Naive thymus-derived CD4-positive, alpha-beta T cell (primary cell): ENCODE results near the gene STK24. TPM values are rescaled to one million over a fixed set of nuclear protein-coding genes. Genes with fewer than 3 reads are reported as not detected.

Experiments used
- ATAC-seq: fragments of 150-1000 bp; cut with Tn5 transposase; 2 replicates; pipeline ENCODE4 v1.10.0; 2021; ENCODE audit warnings: mild to moderate bottlenecking, moderate library complexity
- CTCF ChIA-PET: fragments of 350-600 bp; sonication (Branson Sonifier 250); formaldehyde crosslinking; loops from one replicate; lab custom pipeline; 2021; ENCODE audit warnings: antibody characterized with exemption; lab: Charles Lee
- POLR2A ChIA-PET: fragments of 350-600 bp; sonication (Branson Sonifier 250); formaldehyde crosslinking; loops from one replicate; lab custom pipeline; 2021; ENCODE audit warnings: antibody characterized with exemption, inconsistent platforms; lab: Charles Lee
- DNase-seq, 9 donors: peaks; one replicate each; pipeline versions ENCODE4 v3.0.0 to v3.0.0-alpha.2; 2020 to 2022; ENCODE audit warnings: mixed read lengths in 1 of 9
- H3K27ac ChIP-seq: one replicate; pipeline ENCODE4 v1.7.0; 2013; ENCODE audit warnings: mild to moderate bottlenecking, low read depth, low read length, moderate library complexity
- H3K27me3 ChIP-seq, 2 donors: one replicate each; pipeline ENCODE4 v1.7.0; 2013; ENCODE audit warnings: low read length in 2 of 2, mild to moderate bottlenecking in 2 of 2, moderate library complexity in 2 of 2; ENCODE audit not compliant: control insufficient read depth in 2 of 2, insufficient read depth in 2 of 2
- H3K36me3 ChIP-seq, 3 experiments: 1 replicate in 2 of 3; 2 replicates in 1 of 3; pipeline ENCODE4 v1.7.0; 2013; ENCODE audit warnings: low read length in 3 of 3, mild to moderate bottlenecking in 3 of 3, moderate library complexity in 1 of 3; ENCODE audit not compliant: insufficient read depth in 3 of 3, control insufficient read depth in 2 of 3
- H3K4me1 ChIP-seq, 2 donors: one replicate each; pipeline ENCODE4 v1.7.0; 2013; ENCODE audit warnings: low read length in 2 of 2, mild to moderate bottlenecking in 2 of 2, moderate library complexity in 1 of 2; ENCODE audit not compliant: control insufficient read depth in 2 of 2, insufficient read depth in 2 of 2
- H3K4me3 ChIP-seq: 2 replicates; pipeline ENCODE4 v1.7.0; 2013; ENCODE audit warnings: mild to moderate bottlenecking, low read length
- H3K9me3 ChIP-seq, 3 experiments: 1 replicate in 2 of 3; 2 replicates in 1 of 3; pipeline ENCODE4 v1.7.0; 2013; ENCODE audit warnings: low read length in 3 of 3; ENCODE audit not compliant: control insufficient read depth in 2 of 3
- H3K27ac Mint-ChIP-seq, 9 donors: one replicate each; pipeline ENCODE4 v1.8.0; 2020 to 2022; ENCODE audit warnings: mixed read lengths in 9 of 9, mild to moderate bottlenecking in 8 of 9, moderate library complexity in 5 of 9, inconsistent platforms in 2 of 9
- H3K27me3 Mint-ChIP-seq, 5 donors: one replicate each; pipeline ENCODE4 v1.8.0; 2021 to 2022; ENCODE audit warnings: mixed read lengths in 5 of 5, mild to moderate bottlenecking in 1 of 5
- H3K36me3 Mint-ChIP-seq, 5 donors: one replicate each; pipeline ENCODE4 v1.8.0; 2020 to 2022; ENCODE audit warnings: mixed read lengths in 5 of 5, mild to moderate bottlenecking in 3 of 5, inconsistent platforms in 1 of 5
- H3K4me1 Mint-ChIP-seq, 7 donors: one replicate each; pipeline ENCODE4 v1.8.0; 2020 to 2022; ENCODE audit warnings: mixed read lengths in 7 of 7, mild to moderate bottlenecking in 3 of 7, inconsistent platforms in 1 of 7
- H3K4me3 Mint-ChIP-seq, 10 donors: one replicate each; pipeline ENCODE4 v1.8.0; 2020 to 2022; ENCODE audit warnings: mild to moderate bottlenecking in 10 of 10, mixed read lengths in 10 of 10, moderate library complexity in 6 of 10, inconsistent platforms in 2 of 10
- H3K9me3 Mint-ChIP-seq, 11 donors: one replicate each; pipeline ENCODE4 v1.8.0; 2020 to 2022; ENCODE audit warnings: mixed read lengths in 11 of 11, mild to moderate bottlenecking in 4 of 11, inconsistent platforms in 1 of 11, moderate library complexity in 1 of 11
- intact Hi-C, 2 donors: fragments of 100-400 bp; cut with micrococcal nuclease; formaldehyde crosslinking; loops; one replicate each; pipeline ENCODE4 v1.15.1; 2023
- polyA plus RNA-seq, 2 donors: library from polyadenylated mRNA; unstranded; fragments of 300-500 nt; fragmentation: Illumina TruSeq; gene quantifications; one replicate each; pipeline ENCODE4 v1.2.3, GENCODE V29; 2021
- total RNA-seq, 6 experiments: library from RNA in 5 of 6; stranded (reverse) in 5 of 6; gene quantifications; 1 replicate in 5 of 6; 2 replicates in 1 of 6; pipeline ENCODE4 v1.2.3 and lab custom pipeline; 2021 to 2026

STK24 gene
- total and polyA plus RNA-seq, 7 experiments from 2014 or later, result 29.8 to 148 (median 94.4) TPM

DNA sequence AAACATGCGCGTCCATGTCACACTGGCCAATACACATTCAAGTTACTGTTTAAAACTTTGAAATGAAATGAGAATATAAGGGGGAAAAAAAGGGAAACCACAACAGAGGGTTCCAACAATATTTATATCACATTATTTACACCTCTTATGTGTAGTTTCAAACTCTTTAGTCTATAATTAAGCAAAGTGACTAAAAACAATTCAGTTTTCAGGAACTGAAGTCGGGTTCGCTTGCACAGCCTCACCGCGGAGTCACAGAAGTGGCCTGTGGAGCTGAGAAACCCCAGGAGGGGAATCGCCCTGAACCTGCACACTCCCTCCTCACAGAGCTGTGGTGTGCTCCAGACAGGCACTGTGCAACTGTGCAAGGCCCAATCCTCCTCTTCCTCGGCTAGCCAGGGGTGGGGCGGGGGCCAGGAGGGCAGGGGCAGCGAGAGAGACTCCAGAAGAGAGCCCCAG lies 75.9 kb downstream of the STK24 start:
- peaks cover 15 to 20% of the 10 kb centered on the region in 2 donors for H3K4me1 ChIP-seq
- H3K4me3 ChIP-seq, result no peak overlapping the region
- no peak overlapping the region for H3K27ac ChIP-seq
- ATAC-seq (no peak), DNase-seq (no peak)
- H3K27me3 ChIP-seq, result no peaks in the 10 kb centered on the region
- H3K4me3 Mint-ChIP-seq, result no peak overlapping the region
- intact Hi-C loops, result no loop called here
- peaks cover 0 to 21% (median 0%) of the 10 kb centered on the region in 3 experiments for H3K36me3 ChIP-seq
- H3K27me3 Mint-ChIP-seq, result no peaks in the 10 kb centered on the region
- H3K36me3 Mint-ChIP-seq, result peaks cover 0 to 45% (median 0%) of the 10 kb centered on the region in 5 donors
- ChIA-PET POLR2A (interaction anchor here (0.6 kb wide), 1 partner anchor 62 kb away, joined by 3 read pairs; no protein-coding TSS in a partner anchor), CTCF (no interaction called here)
- no peaks in the 10 kb centered on the region for H3K9me3 ChIP-seq
- H3K9me3 Mint-ChIP-seq, result no peaks in the 10 kb centered on the region
- peak overlapping the region in 2 of 9 donors; percentile 40 to 77 for H3K27ac Mint-ChIP-seq
- H3K4me1 Mint-ChIP-seq, result peaks cover 59 to 94% (median 85%) of the 10 kb centered on the region in 7 donors

DNA sequence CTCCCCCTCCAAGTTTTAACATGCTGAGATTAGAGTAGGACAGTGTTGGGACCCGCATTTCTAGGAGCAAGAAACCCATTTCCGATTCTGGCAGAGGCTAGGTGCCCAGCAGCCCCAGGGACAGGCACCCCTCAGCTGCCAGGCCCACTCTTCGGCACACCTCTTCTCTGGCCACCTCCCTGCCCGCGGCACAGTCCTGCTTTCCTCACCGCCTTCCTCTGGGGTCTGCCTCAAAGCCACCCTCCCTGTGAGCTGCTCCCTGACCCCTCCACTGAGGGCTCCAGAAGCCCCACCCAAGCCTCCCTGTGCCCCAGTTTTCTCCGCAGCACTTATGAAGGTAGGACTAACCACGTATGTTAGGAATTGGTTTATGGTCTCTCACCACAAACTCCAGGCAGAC lies 79.9 kb downstream of the STK24 start:
- no peak for DNase-seq
- peaks cover 0 to 16% (median 0%) of the 10 kb centered on the region in 3 experiments for H3K36me3 ChIP-seq
- H3K9me3 Mint-ChIP-seq, result no peaks in the 10 kb centered on the region
- ATAC-seq, result no peak
- H3K4me3 Mint-ChIP-seq, result no peak overlapping the region
- H3K9me3 ChIP-seq, result no peaks in the 10 kb centered on the region
- peak overlapping the region in 8 of 9 donors; percentile 26 to 76 (median 57) for H3K27ac Mint-ChIP-seq
- peaks cover 0 to 38% (median 4%) of the 10 kb centered on the region in 5 donors for H3K36me3 Mint-ChIP-seq
- peaks cover 41 to 87% (median 80%) of the 10 kb centered on the region in 7 donors for H3K4me1 Mint-ChIP-seq
- ChIA-PET CTCF (no interaction called here), POLR2A (no interaction called here)
- H3K27me3 Mint-ChIP-seq, result no peaks in the 10 kb centered on the region
- H3K27ac ChIP-seq, result no peak overlapping the region
- intact Hi-C loops, result no loop called here
- H3K27me3 ChIP-seq, result no peaks in the 10 kb centered on the region
- H3K4me3 ChIP-seq, result no peak overlapping the region
- peaks cover 0 to 7% of the 10 kb centered on the region in 2 donors for H3K4me1 ChIP-seq

DNA sequence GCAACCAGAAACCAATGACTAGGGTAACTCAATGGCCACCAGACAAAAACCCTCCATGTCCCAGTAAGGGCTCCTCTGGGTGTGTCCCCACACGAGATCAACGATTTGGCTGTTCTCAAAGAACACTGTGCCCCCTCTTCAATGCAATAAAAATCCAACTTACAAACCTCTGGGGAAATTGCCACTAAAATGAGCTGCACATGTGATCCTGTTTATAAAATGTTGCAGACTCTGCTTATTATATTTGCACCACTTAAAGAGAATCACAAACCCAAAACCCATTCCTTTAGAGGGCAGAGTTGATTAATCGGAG lies 80.5 kb downstream of the STK24 start:
- Histone ChIP-seq H3K4me1 (peaks cover 0 to 7% of the 10 kb centered on the region in 2 donors), H3K36me3 (peaks cover 0 to 16% (median 0%) of the 10 kb centered on the region in 3 experiments), H3K4me3 (no peak overlapping the region), H3K9me3 (no peaks in the 10 kb centered on the region), H3K27me3 (no peaks in the 10 kb centered on the region), H3K27ac (no peak overlapping the region)
- DNase-seq (no peak), ATAC-seq (no peak)
- POLR2A ChIA-PET, result no interaction called here
- Mint-ChIP-seq H3K27me3 (no peaks in the 10 kb centered on the region), H3K36me3 (peaks cover 0 to 38% (median 4%) of the 10 kb centered on the region in 5 donors), H3K9me3 (no peaks in the 10 kb centered on the region), H3K4me1 (peaks cover 40 to 87% (median 80%) of the 10 kb centered on the region in 7 donors), H3K27ac (peak overlapping the region in 6 of 9 donors; percentile 25 to 71 (median 35)), H3K4me3 (no peak overlapping the region)
- intact Hi-C loops, result no loop called here
- CTCF ChIA-PET, result interaction anchor here (1.2 kb wide), 1 partner anchor 157 kb away, joined by 3 read pairs; no protein-coding TSS in a partner anchor

DNA sequence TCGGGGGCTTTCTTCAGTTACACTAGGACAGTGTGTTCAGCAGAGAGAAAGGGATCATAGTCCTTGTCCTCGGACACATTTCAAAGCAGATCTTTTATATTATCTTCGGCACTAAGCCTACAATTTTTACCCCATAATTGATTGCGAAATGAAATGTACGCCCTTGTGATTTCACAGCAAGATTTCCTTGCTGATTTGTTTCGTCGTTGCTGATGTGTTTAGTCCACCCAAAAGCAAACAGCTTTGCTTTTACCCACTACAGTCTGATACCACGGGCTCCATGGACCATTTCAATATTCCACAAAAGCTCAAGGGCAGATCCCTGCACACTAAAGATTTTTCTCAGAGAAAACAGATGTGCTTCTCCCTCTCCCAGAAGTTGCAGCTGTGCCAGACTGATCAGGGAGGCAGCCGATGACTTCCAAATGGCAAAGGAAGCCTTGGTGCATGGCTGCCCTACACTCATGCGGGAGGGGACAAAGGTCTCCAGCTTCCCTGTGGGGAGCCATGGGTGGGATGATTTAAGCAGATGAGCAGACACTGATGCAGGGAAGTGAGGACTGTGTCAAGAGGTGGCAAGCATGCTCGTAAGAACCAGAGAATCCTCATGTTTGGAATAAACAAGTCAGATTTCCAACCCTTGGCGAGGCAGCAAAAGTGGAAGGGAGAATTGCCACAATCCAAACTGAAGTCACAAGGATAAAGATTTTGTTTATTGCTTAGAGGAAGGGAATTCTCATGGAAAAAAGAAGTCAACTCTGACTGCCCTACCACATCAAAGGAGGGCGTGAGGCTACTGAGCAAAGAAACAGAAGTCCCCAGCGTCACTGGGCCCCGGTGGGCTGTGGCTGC lies 81.1 kb downstream of the STK24 start:
- no peak overlapping the region for H3K4me3 ChIP-seq
- intact Hi-C loops, result no loop called here
- no peaks in the 10 kb centered on the region for H3K27me3 Mint-ChIP-seq
- peaks cover 0 to 8% of the 10 kb centered on the region in 2 donors for H3K4me1 ChIP-seq
- H3K27ac ChIP-seq, result no peak overlapping the region
- H3K9me3 ChIP-seq, result no peaks in the 10 kb centered on the region
- ATAC-seq (no peak), DNase-seq (no peak)
- H3K27me3 ChIP-seq, result no peaks in the 10 kb centered on the region
- H3K36me3 ChIP-seq, result peaks cover 0 to 16% (median 0%) of the 10 kb centered on the region in 3 experiments
- peaks cover 45 to 90% (median 81%) of the 10 kb centered on the region in 7 donors for H3K4me1 Mint-ChIP-seq
- H3K36me3 Mint-ChIP-seq, result peaks cover 0 to 38% (median 4%) of the 10 kb centered on the region in 5 donors
- H3K9me3 Mint-ChIP-seq, result no peaks in the 10 kb centered on the region
- CTCF ChIA-PET, result interaction anchor here (1.2 to 1.3 kb wide), 2 partner anchors 13 to 158 kb away, joined by 3 read pairs; no protein-coding TSS in a partner anchor
- H3K27ac Mint-ChIP-seq, result peak overlapping the region in 5 of 9 donors; percentile 25 to 71 (median 38)
- no peak overlapping the region for H3K4me3 Mint-ChIP-seq
- POLR2A ChIA-PET, result no interaction called here

DNA sequence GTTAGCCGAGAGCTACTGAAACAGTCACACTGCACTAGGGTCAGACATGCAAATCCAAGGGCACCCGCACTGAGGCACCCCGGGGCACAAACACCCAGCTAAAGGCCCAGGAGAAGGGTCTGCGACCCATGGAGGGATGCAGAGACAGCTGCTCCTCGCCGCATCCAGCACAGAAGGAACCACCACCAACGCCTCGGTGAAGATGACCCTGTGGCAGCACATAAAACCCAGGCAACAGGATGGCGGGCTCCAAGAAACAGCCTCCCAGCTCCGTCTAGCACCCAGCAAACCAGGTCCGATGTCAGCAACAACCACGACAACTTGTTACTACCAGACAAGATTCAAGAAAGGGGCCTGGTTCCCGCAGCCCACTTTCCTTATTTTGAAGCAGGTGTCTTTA lies 82.1 kb downstream of the STK24 start:
- Mint-ChIP-seq H3K36me3 (peaks cover 0 to 35% (median 4%) of the 10 kb centered on the region in 5 donors), H3K4me3 (no peak overlapping the region), H3K27ac (peak overlapping the region in 3 of 9 donors; percentile 9 to 54 (median 43)), H3K4me1 (peaks cover 47 to 90% (median 81%) of the 10 kb centered on the region in 7 donors), H3K9me3 (no peaks in the 10 kb centered on the region), H3K27me3 (no peaks in the 10 kb centered on the region)
- ATAC-seq (no peak), DNase-seq (no peak)
- Histone ChIP-seq H3K9me3 (no peaks in the 10 kb centered on the region), H3K4me3 (no peak overlapping the region), H3K36me3 (peaks cover 0 to 11% (median 0%) of the 10 kb centered on the region in 3 experiments), H3K4me1 (peaks cover 6 to 18% of the 10 kb centered on the region in 2 donors), H3K27me3 (no peaks in the 10 kb centered on the region), H3K27ac (no peak overlapping the region)
- intact Hi-C loops, result loop anchor here in 1 of 2 donors (1.0 kb wide), 1 partner anchor 15 kb away; no protein-coding TSS in a partner anchor
- CTCF ChIA-PET, result interaction anchor here (1.3 kb wide), 1 partner anchor 12 kb away, joined by 3 read pairs; no protein-coding TSS in a partner anchor
- POLR2A ChIA-PET, result interaction anchor here (0.5 kb wide), 1 partner anchor 1469 kb away, joined by 3 read pairs; no protein-coding TSS in a partner anchor

DNA sequence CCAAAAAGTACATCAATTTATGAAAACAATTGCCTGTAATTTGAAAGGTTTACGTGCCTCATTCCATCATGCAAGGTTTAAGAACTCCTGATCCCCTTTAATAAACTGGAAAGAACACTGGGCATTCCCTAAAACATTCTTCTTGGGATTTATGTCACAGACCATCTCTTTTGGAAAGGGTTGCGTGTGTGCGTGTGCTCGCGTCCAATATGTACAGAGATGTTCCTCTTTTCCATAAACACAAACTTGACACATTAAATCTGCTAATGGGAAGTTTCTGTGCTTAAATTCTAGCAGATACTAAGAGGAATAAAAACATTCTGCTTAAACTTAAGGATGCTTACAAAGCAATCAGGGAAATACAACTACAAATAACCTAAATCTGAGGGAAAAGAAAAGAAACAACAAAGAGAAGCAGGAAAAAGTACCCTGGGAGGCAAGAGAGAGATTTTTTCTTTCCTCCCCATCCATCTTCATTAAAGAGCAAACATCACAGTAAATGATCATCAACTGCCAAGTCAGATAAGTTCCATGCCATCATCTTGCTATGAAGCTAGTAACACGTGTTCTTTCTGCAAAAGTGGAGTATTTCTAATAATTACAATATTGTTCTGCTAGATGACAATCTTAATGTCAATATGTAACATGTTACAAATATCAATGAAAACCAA lies 83.7 kb downstream of the STK24 start:
- H3K9me3 Mint-ChIP-seq, result no peaks in the 10 kb centered on the region
- ChIA-PET CTCF (no interaction called here), POLR2A (no interaction called here)
- Histone ChIP-seq H3K4me3 (no peak overlapping the region), H3K9me3 (no peaks in the 10 kb centered on the region), H3K27me3 (no peaks in the 10 kb centered on the region), H3K27ac (no peak overlapping the region), H3K4me1 (peaks cover 12 to 21% of the 10 kb centered on the region in 2 donors), H3K36me3 (no peaks in the 10 kb centered on the region)
- DNase-seq (no peak), ATAC-seq (no peak)
- H3K27me3 Mint-ChIP-seq, result no peaks in the 10 kb centered on the region
- peak overlapping the region in 4 of 9 donors; percentile 5 to 81 (median 46) for H3K27ac Mint-ChIP-seq
- H3K36me3 Mint-ChIP-seq, result peaks cover 0 to 34% (median 4%) of the 10 kb centered on the region in 5 donors
- intact Hi-C loops, result no loop called here
- peak overlapping the region in 3 of 10 donors; percentile 13 to 49 (median 19) for H3K4me3 Mint-ChIP-seq
- H3K4me1 Mint-ChIP-seq, result peaks cover 55 to 93% (median 90%) of the 10 kb centered on the region in 7 donors
